Posterior cingulate gyrus (tissue), 11 donors: ENCODE measurements around the gene PBX1.

ENCODE experiments used
- DNase-seq, 10 donors: peaks; one replicate each; pipeline versions ENCODE4 v3.0.0 to v3.0.0-alpha.2; 2020 to 2021; ENCODE audit warnings: mixed read lengths in 3 of 10
- intact Hi-C: fragments of 100-400 bp; cut with DNase I; formaldehyde crosslinking; loops from one replicate; pipeline ENCODE4 v1.15.1; 2023

Gene PBX1

GRCh38 chr1:164562947-164563520 is 4.0 kb downstream of the PBX1 start:
- DNase-seq: no peak
- intact Hi-C loops: loop anchor here (5.0 kb wide), 1 partner anchor 509 kb away; no protein-coding TSS in a partner anchor

- DNase-seq: no peak
- intact Hi-C loops: loop anchor here (5.0 kb wide), 1 partner anchor 508 kb away; no protein-coding TSS in a partner anchor
Observed at GRCh38 chr1:164563721-164564360, 4.9 kb downstream of the PBX1 start.

GRCh38 chr1:164564378-164564777 is 5.4 kb downstream of the PBX1 start:
- no peak for DNase-seq
- intact Hi-C loops: loop anchor here (5.0 kb wide), 1 partner anchor 508 kb away; no protein-coding TSS in a partner anchor

- intact Hi-C loops: no loop called here
- no peak for DNase-seq
Observed at GRCh38 chr1:164565357-164565756, 6.4 kb downstream of the PBX1 start.

- intact Hi-C loops: no loop called here
- DNase-seq: no peak
Observed at GRCh38 chr1:164567774-164568173, 8.8 kb downstream of the PBX1 start.

GRCh38 chr1:164569241-164569640 is 10.3 kb downstream of the PBX1 start:
- intact Hi-C loops: no loop called here
- DNase-seq: no peak

GRCh38 chr1:164569866-164570265 is 10.9 kb downstream of the PBX1 start:
- intact Hi-C loops: no loop called here
- no peak for DNase-seq

- intact Hi-C loops: no loop called here
Observed at GRCh38 chr1:164571333-164571732, 12.3 kb downstream of the PBX1 start.

GRCh38 chr1:164575356-164575886 is 16.4 kb downstream of the PBX1 start:
- intact Hi-C loops: no loop called here
- DNase-seq: no peak

More at GRCh38 chr1:164571333-164571732, 12.3 kb downstream of the PBX1 start:
- no peak for DNase-seq

GRCh38 chr1:164576291-164577271 is 17.6 kb downstream of the PBX1 start:
- DNase-seq: peak in 9 of 10 donors; percentile 21 to 92 (median 49)
- intact Hi-C loops: no loop called here

- intact Hi-C loops: no loop called here
- peak in 1 of 10 donors; percentile 43 for DNase-seq
Observed at GRCh38 chr1:164577291-164577690, 18.3 kb downstream of the PBX1 start.

- intact Hi-C loops: no loop called here
- DNase-seq: no peak
Observed at GRCh38 chr1:164578479-164579200, 19.7 kb downstream of the PBX1 start.

GRCh38 chr1:164579381-164579780 is 20.4 kb downstream of the PBX1 start:
- no peak for DNase-seq
- intact Hi-C loops: no loop called here

- DNase-seq: no peak
- intact Hi-C loops: no loop called here
Observed at GRCh38 chr1:164581762-164582161, 22.8 kb downstream of the PBX1 start.

- intact Hi-C loops: no loop called here
Observed at GRCh38 chr1:164583196-164583595, 24.2 kb downstream of the PBX1 start.

GRCh38 chr1:164583835-164584539 is 25.0 kb downstream of the PBX1 start:
- no peak for DNase-seq
- intact Hi-C loops: no loop called here

More at GRCh38 chr1:164583196-164583595, 24.2 kb downstream of the PBX1 start:
- DNase-seq: no peak

GRCh38 chr1:164586591-164586990 is 27.6 kb downstream of the PBX1 start:
- no peak for DNase-seq
- intact Hi-C loops: no loop called here

- DNase-seq: peak in 1 of 10 donors; percentile 39
- intact Hi-C loops: no loop called here
Observed at GRCh38 chr1:164587617-164588501, 28.9 kb downstream of the PBX1 start.
